SK-N-SH (cell line): Measurements from ENCODE around the gene GCNT2. TPM values are rescaled to one million over a fixed set of nuclear protein-coding genes. Genes with fewer than 3 reads are reported as not detected.

ENCODE experiments used
- CTCF ChIA-PET: fragments of 300-600, 350-600 bp; formaldehyde crosslinking; extraction: SDS; loops from one replicate; lab custom pipeline; 2021; lab: Yijun Ruan, JAX
- POLR2A ChIA-PET: fragments of 350-600 bp; sonication (Branson Sonifier 250); formaldehyde crosslinking; extraction: SDS; loops from one replicate; lab custom pipeline; 2020; ENCODE audit warnings: antibody characterized with exemption, inconsistent platforms; lab: Yijun Ruan, JAX
- DNase-seq: peaks from one replicate; pipeline ENCODE4 v3.0.0; 2012
- H2AFZ ChIP-seq: fragments of 200-600 bp; sonication (generic); 2 replicates; pipeline ENCODE4 v1.8.1; 2016; ENCODE audit warnings: antibody characterized with exemption, mild to moderate bottlenecking, low read depth
- H3F3A ChIP-seq: fragments of 200-600 bp; sonication (generic); replicated peaks from 2 replicates; pipeline ENCODE3; 2016; ENCODE audit warnings: antibody characterized with exemption, mild to moderate bottlenecking; ENCODE audit not compliant: insufficient read depth
- H3K27ac ChIP-seq, 2 experiments: fragments of 200-500 bp in 1 of 2; fragments of 200-600 bp in 1 of 2; sonication (Bioruptor generic) in 1 of 2; sonication (generic), shearing (Covaris generic) in 1 of 2; 2 replicates each; pipeline versions ENCODE4 v1.5.1 to v1.6.1; 2014 to 2016; ENCODE audit warnings: low read depth in 2 of 2, inconsistent platforms in 1 of 2, low read length in 1 of 2, mild to moderate bottlenecking in 1 of 2, mixed read lengths in 1 of 2
- H3K27me3 ChIP-seq: fragments of 200-600 bp; sonication (generic), shearing (Covaris generic); 2 replicates; pipeline ENCODE4 v1.6.1; 2016; ENCODE audit warnings: mixed run types; ENCODE audit not compliant: insufficient read depth
- H3K36me3 ChIP-seq, 2 experiments: fragments of 200-500 bp in 1 of 2; fragments of 200-600 bp in 1 of 2; sonication (Bioruptor generic) in 1 of 2; sonication (generic) in 1 of 2; replicated peaks in 1 of 2; 2 replicates each; pipeline versions ENCODE3 to v1.5.1; 2014 to 2016; ENCODE audit warnings: low read length in 1 of 2, mild to moderate bottlenecking in 1 of 2; ENCODE audit not compliant: insufficient read depth in 2 of 2, control insufficient read depth in 1 of 2
- H3K4me1 ChIP-seq, 2 experiments: fragments of 200-500 bp in 1 of 2; fragments of 200-600 bp in 1 of 2; sonication (Bioruptor generic) in 1 of 2; sonication (generic), shearing (Covaris generic) in 1 of 2; 2 replicates each; pipeline versions ENCODE4 v1.5.1 to v1.6.1; 2014 to 2016; ENCODE audit warnings: low read depth in 1 of 2, low read length in 1 of 2, mixed run types in 1 of 2; ENCODE audit not compliant: insufficient read depth in 2 of 2, control insufficient read depth in 1 of 2
- H3K4me2 ChIP-seq: fragments of 200-600 bp; sonication (generic), shearing (Covaris generic); 2 replicates; pipeline ENCODE4 v1.6.1; 2017; ENCODE audit warnings: mixed run types
- H3K4me3 ChIP-seq, 2 experiments: fragments of 200-500 bp in 1 of 2; fragments of 200-600 bp in 1 of 2; sonication (Bioruptor generic) in 1 of 2; sonication (generic), shearing (Covaris generic) in 1 of 2; 2 replicates each; pipeline versions ENCODE4 v1.5.1 to v1.8.1; 2014 to 2016; ENCODE audit warnings: low read depth in 2 of 2, inconsistent platforms in 1 of 2, low read length in 1 of 2, mild to moderate bottlenecking in 1 of 2, mixed read lengths in 1 of 2, moderate library complexity in 1 of 2
- H3K79me2 ChIP-seq: fragments of 200-600 bp; sonication (generic); 2 replicates; pipeline ENCODE4 v1.8.1; 2017; ENCODE audit warnings: mild to moderate bottlenecking; ENCODE audit not compliant: insufficient read depth
- H3K9ac ChIP-seq: fragments of 200-600 bp; sonication (generic); 2 replicates; pipeline ENCODE4 v1.6.1; 2017; ENCODE audit warnings: mixed run types
- H3K9me2 ChIP-seq: fragments of 200-600 bp; sonication (generic); 2 replicates; pipeline ENCODE4 v1.6.1; 2017; ENCODE audit warnings: mixed run types
- H3K9me3 ChIP-seq: fragments of 200-600 bp; sonication (generic); 2 replicates; pipeline ENCODE4 v1.6.1; 2017; ENCODE audit warnings: mixed run types, mild to moderate bottlenecking, moderate library complexity
- H4K20me1 ChIP-seq: fragments of 200-600 bp; sonication (generic); 2 replicates; pipeline ENCODE4 v1.6.1; 2017; ENCODE audit warnings: mild to moderate bottlenecking, mixed run types; ENCODE audit not compliant: insufficient read depth
- CHD2 ChIP-seq: fragments of 150-350 bp; IDR thresholded peaks from 2 replicates; pipeline ENCODE4 v1.6.1; 2018; ENCODE audit warnings: low read length; ENCODE audit not compliant: partially characterized antibody
- EP300 ChIP-seq, 2 experiments: IDR thresholded peaks; 2 replicates each; pipeline versions ENCODE4 v1.4.0 to v1.6.1; 2012; ENCODE audit warnings: borderline replicate concordance in 1 of 2, low read depth in 1 of 2, low read length in 1 of 2
- EZH2phosphoT487 ChIP-seq: fragments of 200-600 bp; sonication (generic); IDR thresholded peaks from 2 replicates; pipeline ENCODE4 v1.6.1; 2017; ENCODE audit warnings: low read depth, mixed run types, mild to moderate bottlenecking, antibody characterized with exemption, moderate library complexity, borderline replicate concordance
- FOXJ3 ChIP-seq: sonication (generic); formaldehyde crosslinking; IDR thresholded peaks from 2 replicates; pipeline ENCODE4 v1.5.1; 2020; ENCODE audit warnings: mild to moderate bottlenecking, missing genetic modification reagents
- FOXM1 ChIP-seq: IDR thresholded peaks from 2 replicates; pipeline ENCODE4 v1.4.0; 2012; ENCODE audit warnings: low read depth, mild to moderate bottlenecking
- GABPA ChIP-seq: IDR thresholded peaks from 2 replicates; pipeline ENCODE4 v1.4.0; 2012; ENCODE audit warnings: low read depth, mild to moderate bottlenecking
- GATA2 ChIP-seq: sonication (generic); formaldehyde crosslinking; IDR thresholded peaks from 2 replicates; pipeline ENCODE4 v1.5.0; 2020; ENCODE audit warnings: mild to moderate bottlenecking, missing genetic modification reagents
- MEF2A ChIP-seq: IDR thresholded peaks from 2 replicates; pipeline ENCODE4 v1.4.0; 2012; ENCODE audit warnings: low read depth, borderline replicate concordance
- MXI1 ChIP-seq: IDR thresholded peaks from 2 replicates; pipeline ENCODE4 v1.6.1; 2012; ENCODE audit warnings: mild to moderate bottlenecking, low read depth, low read length, improper control_type of control experiment
- NRF1 ChIP-seq: IDR thresholded peaks from 2 replicates; pipeline ENCODE4 v1.6.1; 2012; ENCODE audit warnings: low read depth, mild to moderate bottlenecking, low read length
- POLR2AphosphoS5 ChIP-seq: IDR thresholded peaks from 2 replicates; pipeline ENCODE4 v1.6.1; 2012; ENCODE audit warnings: low read depth, low read length
- RAD21 ChIP-seq: IDR thresholded peaks from 2 replicates; pipeline ENCODE4 v1.6.1; 2012; ENCODE audit warnings: mild to moderate bottlenecking, low read length
- RCOR1 ChIP-seq: fragments of 150-350 bp; IDR thresholded peaks from 2 replicates; pipeline ENCODE4 v1.6.1; 2017; ENCODE audit warnings: antibody characterized with exemption, low read length
- RFX5 ChIP-seq: IDR thresholded peaks from 2 replicates; pipeline ENCODE4 v1.6.1; 2012; ENCODE audit warnings: mild to moderate bottlenecking, improper control_type of control experiment, low read length
- RXRA ChIP-seq: IDR thresholded peaks from 2 replicates; pipeline ENCODE4 v1.4.0; 2012; ENCODE audit warnings: low read depth, mild to moderate bottlenecking, borderline replicate concordance
- SIN3A ChIP-seq: IDR thresholded peaks from 2 replicates; pipeline ENCODE4 v1.6.1; 2012; ENCODE audit warnings: low read depth, mild to moderate bottlenecking, low read length, moderate library complexity, borderline replicate concordance
- TCF12 ChIP-seq: IDR thresholded peaks from 2 replicates; pipeline ENCODE4 v1.4.0; 2012
- TEAD4 ChIP-seq: IDR thresholded peaks from 2 replicates; pipeline ENCODE4 v1.4.0; 2012; ENCODE audit warnings: mild to moderate bottlenecking, borderline replicate concordance; ENCODE audit not compliant: insufficient read depth
- WGBS: methylation state at CpG from one replicate; pipeline ENCODE4 v1.1.6; 2017; ENCODE audit warnings: low lambda C conversion rate; 5-methylcytosine and 5-hydroxymethylcytosine counted together
- polyA plus RNA-seq, 3 experiments: library from polyadenylated mRNA; depleted of rRNA; stranded (reverse); fragments of >200 nt; gene quantifications; 2 replicates each; pipeline ENCODE4 v1.2.3, GENCODE V29; 2012
- TF ChIP-seq, protein P1 (sequence below): IDR thresholded peaks from 2 replicates; pipeline ENCODE4 v1.4.0; 2012; ENCODE audit warnings: low read depth, borderline replicate concordance
- TF ChIP-seq, protein P2 (sequence below): fragments of 200-600 bp; sonication (generic); IDR thresholded peaks from 2 replicates; pipeline ENCODE4 v1.6.1; 2017; ENCODE audit warnings: antibody characterized with exemption, mild to moderate bottlenecking, moderate library complexity
- TF ChIP-seq, protein P3 (sequence below): IDR thresholded peaks from 2 replicates; pipeline ENCODE4 v1.4.0; 2012; ENCODE audit warnings: low read depth
- TF ChIP-seq, protein P4 (sequence below): fragments of 150-350 bp; IDR thresholded peaks from 2 replicates; pipeline ENCODE4 v1.6.1; 2017; ENCODE audit warnings: antibody characterized with exemption, low read length, low read depth, borderline replicate concordance
- TF ChIP-seq, protein P5 (sequence below): IDR thresholded peaks from 2 replicates; pipeline ENCODE4 v1.4.0; 2012; ENCODE audit warnings: low read depth, borderline replicate concordance

The GCNT2 gene
- polyA plus RNA-seq, 1 of the 3 experiments (the other 2 are of a cell fraction): 0.13 TPM

DNA sequence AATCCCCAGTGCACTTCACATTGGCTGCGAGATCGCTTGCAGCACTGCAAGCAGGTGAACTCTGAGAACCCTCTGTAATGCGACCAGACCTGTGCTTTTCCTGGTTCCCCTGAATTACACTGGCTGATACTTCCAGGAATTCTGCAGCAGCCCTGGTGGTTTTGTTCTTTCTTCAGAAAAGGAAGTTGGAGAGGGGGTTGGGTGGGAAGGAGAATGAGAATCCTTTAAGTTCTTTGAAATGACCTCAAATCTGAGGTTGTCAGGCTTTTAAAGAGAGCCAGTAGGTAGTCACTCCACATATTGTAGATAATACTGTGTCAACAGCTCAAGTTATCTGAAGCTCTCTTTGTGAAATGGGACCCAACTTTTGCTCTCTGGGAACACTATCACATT, 62.4 kb downstream of the GCNT2 start:
- H2AFZ ChIP-seq: no peak overlapping the region
- POLR2A ChIA-PET: no interaction called here
- H3K79me2 ChIP-seq: no peaks in the 10 kb centered on the region
- H3K36me3 ChIP-seq: no peaks in the 10 kb centered on the region
- no peak for DNase-seq
- WGBS: 84% methylated on average over 3 of the region's 3 CpGs
- no peak overlapping the region for H3K4me3 ChIP-seq
- H3K27ac ChIP-seq: no peak overlapping the region
- H3K4me2 ChIP-seq: no peak overlapping the region
- H3K4me1 ChIP-seq: peaks cover 0 to 14% of the 10 kb centered on the region in 2 experiments; a peak in 1 of 4 replicates
- CTCF ChIA-PET: no interaction called here
- H4K20me1 ChIP-seq: no peaks in the 10 kb centered on the region
- H3K27me3 ChIP-seq: no peaks in the 10 kb centered on the region; the same call in 1 of the 2 replicates
- H3K9me2 ChIP-seq: no peaks in the 10 kb centered on the region
- TF ChIP-seq MEF2A (no peak), TCF12 (no peak), POLR2AphosphoS5 (no peak), EP300 (IDR thresholded peaks at IDR 0.05; ENCODE audit: borderline replicate concordance in 1 of 2, low read depth in 1 of 2, low read length in 1 of 2) (no peak), RCOR1 (no peak), RAD21 (no peak), RXRA (no peak), FOXJ3 (CRISPR knock-in tag) (no peak), MXI1 (no peak), GATA2 (CRISPR knock-in tag) (no peak), GABPA (no peak)
- TF ChIP-seq, protein P1, sequence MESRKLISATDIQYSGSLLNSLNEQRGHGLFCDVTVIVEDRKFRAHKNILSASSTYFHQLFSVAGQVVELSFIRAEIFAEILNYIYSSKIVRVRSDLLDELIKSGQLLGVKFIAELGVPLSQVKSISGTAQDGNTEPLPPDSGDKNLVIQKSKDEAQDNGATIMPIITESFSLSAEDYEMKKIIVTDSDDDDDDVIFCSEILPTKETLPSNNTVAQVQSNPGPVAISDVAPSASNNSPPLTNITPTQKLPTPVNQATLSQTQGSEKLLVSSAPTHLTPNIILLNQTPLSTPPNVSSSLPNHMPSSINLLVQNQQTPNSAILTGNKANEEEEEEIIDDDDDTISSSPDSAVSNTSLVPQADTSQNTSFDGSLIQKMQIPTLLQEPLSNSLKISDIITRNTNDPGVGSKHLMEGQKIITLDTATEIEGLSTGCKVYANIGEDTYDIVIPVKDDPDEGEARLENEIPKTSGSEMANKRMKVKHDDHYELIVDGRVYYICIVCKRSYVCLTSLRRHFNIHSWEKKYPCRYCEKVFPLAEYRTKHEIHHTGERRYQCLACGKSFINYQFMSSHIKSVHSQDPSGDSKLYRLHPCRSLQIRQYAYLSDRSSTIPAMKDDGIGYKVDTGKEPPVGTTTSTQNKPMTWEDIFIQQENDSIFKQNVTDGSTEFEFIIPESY: no peak
- TF ChIP-seq, protein P2, sequence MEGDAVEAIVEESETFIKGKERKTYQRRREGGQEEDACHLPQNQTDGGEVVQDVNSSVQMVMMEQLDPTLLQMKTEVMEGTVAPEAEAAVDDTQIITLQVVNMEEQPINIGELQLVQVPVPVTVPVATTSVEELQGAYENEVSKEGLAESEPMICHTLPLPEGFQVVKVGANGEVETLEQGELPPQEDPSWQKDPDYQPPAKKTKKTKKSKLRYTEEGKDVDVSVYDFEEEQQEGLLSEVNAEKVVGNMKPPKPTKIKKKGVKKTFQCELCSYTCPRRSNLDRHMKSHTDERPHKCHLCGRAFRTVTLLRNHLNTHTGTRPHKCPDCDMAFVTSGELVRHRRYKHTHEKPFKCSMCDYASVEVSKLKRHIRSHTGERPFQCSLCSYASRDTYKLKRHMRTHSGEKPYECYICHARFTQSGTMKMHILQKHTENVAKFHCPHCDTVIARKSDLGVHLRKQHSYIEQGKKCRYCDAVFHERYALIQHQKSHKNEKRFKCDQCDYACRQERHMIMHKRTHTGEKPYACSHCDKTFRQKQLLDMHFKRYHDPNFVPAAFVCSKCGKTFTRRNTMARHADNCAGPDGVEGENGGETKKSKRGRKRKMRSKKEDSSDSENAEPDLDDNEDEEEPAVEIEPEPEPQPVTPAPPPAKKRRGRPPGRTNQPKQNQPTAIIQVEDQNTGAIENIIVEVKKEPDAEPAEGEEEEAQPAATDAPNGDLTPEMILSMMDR: no peak
- TF ChIP-seq, protein P3, sequence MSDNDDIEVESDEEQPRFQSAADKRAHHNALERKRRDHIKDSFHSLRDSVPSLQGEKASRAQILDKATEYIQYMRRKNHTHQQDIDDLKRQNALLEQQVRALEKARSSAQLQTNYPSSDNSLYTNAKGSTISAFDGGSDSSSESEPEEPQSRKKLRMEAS: no peak
- no peaks in the 10 kb centered on the region for H3K9me3 ChIP-seq
- H3K9ac ChIP-seq: no peak overlapping the region
- no peaks in the 10 kb centered on the region for H3F3A ChIP-seq

DNA sequence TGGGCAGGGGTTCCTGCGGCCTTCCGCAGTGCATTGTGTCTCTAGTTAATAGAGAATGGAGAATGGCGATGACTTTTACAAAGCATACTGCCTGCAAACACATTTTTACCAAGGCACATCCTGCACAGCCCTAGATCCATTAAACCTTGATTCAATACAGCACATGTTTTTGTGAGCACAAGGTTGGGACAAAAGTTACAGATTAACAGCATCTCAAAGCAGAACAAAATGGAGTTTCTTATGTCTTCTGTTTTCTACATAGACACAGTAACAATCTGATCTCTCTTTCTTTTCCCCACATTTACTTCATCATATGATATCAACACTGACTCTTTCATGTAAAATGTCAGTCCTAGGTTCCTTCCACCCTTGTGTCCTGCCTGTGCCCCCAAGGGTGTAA, 63.5 kb downstream of the GCNT2 start:
- Histone ChIP-seq H3K9ac (no peak overlapping the region), H3K36me3 (no peaks in the 10 kb centered on the region), H3K4me2 (no peak overlapping the region), H3K27me3 (no peaks in the 10 kb centered on the region; the same call in 1 of the 2 replicates), H4K20me1 (no peaks in the 10 kb centered on the region), H3F3A (no peaks in the 10 kb centered on the region), H3K27ac (no peak overlapping the region), H3K79me2 (no peaks in the 10 kb centered on the region), H3K9me3 (no peaks in the 10 kb centered on the region), H3K9me2 (no peaks in the 10 kb centered on the region), H2AFZ (no peak overlapping the region), H3K4me1 (peaks cover 0 to 16% of the 10 kb centered on the region in 2 experiments; a peak in 1 of 4 replicates), H3K4me3 (no peak overlapping the region)
- ChIA-PET CTCF (no interaction called here), POLR2A (no interaction called here)
- 88% methylated on average over 3 of the region's 3 CpGs for WGBS
- DNase-seq: no peak
- no peak for TF ChIP-seq RCOR1
- no peak for TF ChIP-seq TEAD4
- no peak for TF ChIP-seq RFX5
- no peak for TF ChIP-seq RXRA
- TF ChIP-seq SIN3A: no peak
- no peak for TF ChIP-seq EZH2phosphoT487
- no peak for TF ChIP-seq RAD21
- TF ChIP-seq MEF2A: no peak
- TF ChIP-seq, protein P4, sequence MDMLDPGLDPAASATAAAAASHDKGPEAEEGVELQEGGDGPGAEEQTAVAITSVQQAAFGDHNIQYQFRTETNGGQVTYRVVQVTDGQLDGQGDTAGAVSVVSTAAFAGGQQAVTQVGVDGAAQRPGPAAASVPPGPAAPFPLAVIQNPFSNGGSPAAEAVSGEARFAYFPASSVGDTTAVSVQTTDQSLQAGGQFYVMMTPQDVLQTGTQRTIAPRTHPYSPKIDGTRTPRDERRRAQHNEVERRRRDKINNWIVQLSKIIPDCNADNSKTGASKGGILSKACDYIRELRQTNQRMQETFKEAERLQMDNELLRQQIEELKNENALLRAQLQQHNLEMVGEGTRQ: no peak
- TF ChIP-seq, protein P5, sequence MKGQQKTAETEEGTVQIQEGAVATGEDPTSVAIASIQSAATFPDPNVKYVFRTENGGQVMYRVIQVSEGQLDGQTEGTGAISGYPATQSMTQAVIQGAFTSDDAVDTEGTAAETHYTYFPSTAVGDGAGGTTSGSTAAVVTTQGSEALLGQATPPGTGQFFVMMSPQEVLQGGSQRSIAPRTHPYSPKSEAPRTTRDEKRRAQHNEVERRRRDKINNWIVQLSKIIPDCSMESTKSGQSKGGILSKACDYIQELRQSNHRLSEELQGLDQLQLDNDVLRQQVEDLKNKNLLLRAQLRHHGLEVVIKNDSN: no peak
- TF ChIP-seq NRF1: no peak
- no peak for TF ChIP-seq GABPA
- no peak for TF ChIP-seq FOXJ3 (CRISPR knock-in tag)
- TF ChIP-seq CHD2: no peak
- TF ChIP-seq FOXM1: no peak
